K562 (cell line): ENCODE data around the gene CREG1. TPM values are rescaled to one million over a fixed set of nuclear protein-coding genes. Genes with fewer than 3 reads are reported as not detected.

Source experiments
- ATAC-seq: fragments of 200-7000 bp; cut with Tn5 transposase; 3 replicates; pipeline ENCODE4 v1.9.1; 2020; ENCODE audit warnings: moderate library complexity
- BruUV-seq: library from RNA; stranded (reverse); fragments of 400-500 nt; replicated peaks from 2 replicates; lab custom pipeline; 2021; lab: Mats Ljungman, UMichigan
- CTCF ChIA-PET: fragments of 300-600 bp; formaldehyde crosslinking; extraction: SDS; loops from one replicate; lab custom pipeline; 2021; ENCODE audit warnings: low intra/inter-chr PET ratio; lab: Yijun Ruan, JAX
- POLR2A ChIA-PET: fragments of 300-600, 350-650 bp; sonication (Branson Sonifier 250); formaldehyde crosslinking; extraction: SDS; loops from one replicate; lab custom pipeline; 2021; ENCODE audit warnings: antibody characterized with exemption, inconsistent platforms; lab: Yijun Ruan, JAX
- DNase-seq, 4 experiments: peaks; one replicate each; pipeline versions ENCODE4 v3.0.0 to v3.0.0-alpha.2; 2011 to 2018; ENCODE audit warnings: low spot score in 3 of 4, mixed read lengths in 3 of 4; ENCODE audit errors: extremely low read depth in 1 of 4
- FAIRE-seq: peaks from 2 replicates; lab custom pipeline; 2011; peaks lifted over from hg19 to GRCh38; lab: Jason Lieb, UNC
- H2AFZ ChIP-seq: 2 replicates; pipeline ENCODE4 v1.6.0; 2011; ENCODE audit warnings: low read depth, low read length, control low read depth, inconsistent platforms
- H3K27ac ChIP-seq: fragments of 200-600 bp; 3 replicates; pipeline ENCODE4 v1.8.0; 2011; ENCODE audit warnings: low read depth, mild to moderate bottlenecking, control low read depth, inconsistent platforms, low read length, moderate library complexity, mixed read lengths; ENCODE audit errors: extremely low read depth
- H3K27me3 ChIP-seq, 2 experiments: fragments of 300-600 bp in 1 of 2; 2 replicates in 1 of 2; 3 replicates in 1 of 2; pipeline versions ENCODE4 v1.6.0 to v1.8.0; 2011; ENCODE audit warnings: inconsistent platforms in 2 of 2, low read length in 2 of 2, mild to moderate bottlenecking in 1 of 2, mixed read lengths in 1 of 2, moderate library complexity in 1 of 2; ENCODE audit not compliant: control insufficient read depth in 2 of 2, insufficient read depth in 2 of 2
- H3K36me3 ChIP-seq: fragments of 300-600 bp; 3 replicates; pipeline ENCODE4 v1.8.0; 2011; ENCODE audit warnings: mild to moderate bottlenecking, low read length, inconsistent platforms; ENCODE audit not compliant: control insufficient read depth, insufficient read depth
- H3K4me1 ChIP-seq, 2 experiments: fragments of 200-600 bp in 1 of 2; replicated peaks in 1 of 2; 2 replicates in 1 of 2; 3 replicates in 1 of 2; pipeline versions ENCODE4 v1.5.1 to v1.8.0; 2011; ENCODE audit warnings: inconsistent platforms in 2 of 2, low read length in 2 of 2, mild to moderate bottlenecking in 1 of 2, mixed read lengths in 1 of 2, moderate library complexity in 1 of 2; ENCODE audit not compliant: control insufficient read depth in 2 of 2, insufficient read depth in 2 of 2
- H3K4me2 ChIP-seq: 2 replicates; pipeline ENCODE4 v1.6.1; 2011; ENCODE audit warnings: low read length, control low read depth, inconsistent platforms, mixed read lengths; ENCODE audit not compliant: insufficient read depth
- H3K4me3 ChIP-seq: fragments of 200-600 bp; sonication (generic), shearing (Covaris generic); 2 replicates; pipeline ENCODE4 v1.5.1; 2016; ENCODE audit warnings: control low read depth, inconsistent platforms
- H3K79me2 ChIP-seq: fragments of 200-600 bp; 3 replicates; pipeline ENCODE4 v1.8.0; 2011; ENCODE audit warnings: low read length, inconsistent platforms; ENCODE audit not compliant: control insufficient read depth, insufficient read depth
- H3K9ac ChIP-seq, 2 experiments: 2 replicates each; pipeline versions ENCODE4 v1.6.0 to v1.6.1; 2011; ENCODE audit warnings: low read depth in 2 of 2, low read length in 2 of 2, control low read depth in 1 of 2, inconsistent platforms in 1 of 2, mild to moderate bottlenecking in 1 of 2, mixed read lengths in 1 of 2; ENCODE audit not compliant: insufficient read depth in 1 of 2
- H3K9me1 ChIP-seq: one replicate; pipeline ENCODE4 v1.6.0; 2011; ENCODE audit warnings: inconsistent platforms, mild to moderate bottlenecking, low read length, moderate library complexity; ENCODE audit not compliant: control insufficient read depth, insufficient read depth
- H3K9me3 ChIP-seq: replicated peaks from 2 replicates; pipeline ENCODE4 v1.5.1; 2011; ENCODE audit warnings: low read depth, low read length, inconsistent platforms; ENCODE audit not compliant: control insufficient read depth, insufficient read depth
- H4K20me1 ChIP-seq: replicated peaks from 2 replicates; pipeline ENCODE4 v1.6.1; 2011; ENCODE audit warnings: low read length, inconsistent platforms, mixed read lengths; ENCODE audit not compliant: control insufficient read depth, insufficient read depth
- C11orf30 ChIP-seq: fragments of 450-650 bp; IDR thresholded peaks from 2 replicates; pipeline ENCODE4 v1.6.1; 2016; ENCODE audit warnings: low read depth, mild to moderate bottlenecking
- HBP1 ChIP-seq: fragments of 450-650 bp; formaldehyde crosslinking; IDR thresholded peaks from 2 replicates; pipeline ENCODE4 v1.4.0; 2022; ENCODE audit warnings: missing genetic modification characterization
- HDAC2 ChIP-seq: fragments of 450-650 bp; IDR thresholded peaks from 2 replicates; pipeline ENCODE4 v1.6.1; 2016; ENCODE audit warnings: mild to moderate bottlenecking
- KDM2B ChIP-seq: fragments of 250-450 bp; sonication (Bioruptor Pico); IDR thresholded peaks from 2 replicates; pipeline ENCODE4 v1.8.0; 2021; ENCODE audit warnings: mild to moderate bottlenecking, moderate library complexity
- NFE2L1 ChIP-seq: fragments of 450-650 bp; IDR thresholded peaks from 2 replicates; pipeline ENCODE4 v1.6.1; 2016; ENCODE audit warnings: missing genetic modification characterization, low read depth, mild to moderate bottlenecking, missing compliant biosample characterization, moderate library complexity, borderline replicate concordance
- POLR2AphosphoS5 ChIP-seq: IDR thresholded peaks from 2 replicates; pipeline ENCODE4 v1.6.1; 2011; ENCODE audit warnings: mild to moderate bottlenecking, low read depth, low read length, moderate library complexity; ENCODE audit not compliant: control insufficient read depth, insufficient read depth
- SMAD2 ChIP-seq: fragments of 150-350 bp; IDR thresholded peaks from 2 replicates; pipeline ENCODE4 v1.6.1; 2014; ENCODE audit warnings: low read depth, mild to moderate bottlenecking, low read length
- TFE3 ChIP-seq: fragments of 450-650 bp; formaldehyde crosslinking; IDR thresholded peaks from 2 replicates; pipeline ENCODE4 v1.4.0; 2020; ENCODE audit warnings: mild to moderate bottlenecking, mixed read lengths
- YBX1 ChIP-seq: fragments of 450-650 bp; IDR thresholded peaks from 2 replicates; pipeline ENCODE4 v1.7.1; 2016; ENCODE audit warnings: mild to moderate bottlenecking
- ZBTB7A ChIP-seq: IDR thresholded peaks from 2 replicates; pipeline ENCODE4 v1.6.1; 2011; ENCODE audit warnings: low read depth, mild to moderate bottlenecking, low read length, moderate library complexity, borderline replicate concordance; ENCODE audit not compliant: control insufficient read depth
- ZFP36 ChIP-seq: fragments of 150-350 bp; IDR thresholded peaks from 2 replicates; pipeline ENCODE4 v1.6.1; 2018; ENCODE audit warnings: low read length, low read depth; ENCODE audit not compliant: partially characterized antibody
- ZNF311 ChIP-seq: fragments of 250-450 bp; sonication (Bioruptor Pico); IDR thresholded peaks from 2 replicates; pipeline ENCODE4 v1.4.0; 2020; ENCODE audit warnings: mild to moderate bottlenecking, moderate library complexity
- ZNF584 ChIP-seq: fragments of 200-800 bp; sonication (Bioruptor generic); IDR thresholded peaks from 2 replicates; pipeline ENCODE4 v1.6.1; 2016; ENCODE audit warnings: low read depth, mild to moderate bottlenecking, missing genetic modification characterization, missing compliant biosample characterization
- ZNF592 ChIP-seq: fragments of 450-650 bp; IDR thresholded peaks from 2 replicates; pipeline ENCODE4 v1.6.1; 2017; ENCODE audit warnings: antibody characterized with exemption, mild to moderate bottlenecking
- ZNF764 ChIP-seq: fragments of 250-450 bp; sonication (Bioruptor Pico); IDR thresholded peaks from 2 replicates; pipeline ENCODE4 v1.4.0; 2020; ENCODE audit warnings: low read depth, mild to moderate bottlenecking, moderate library complexity
- ZNF785 ChIP-seq: fragments of 250-450 bp; sonication (Bioruptor Pico); IDR thresholded peaks from 2 replicates; pipeline ENCODE4 v1.4.0; 2020; ENCODE audit warnings: mild to moderate bottlenecking
- WGBS: fragments of 100-300 bp; shearing (Covaris generic); methylation state at CpG from one replicate; pipeline ENCODE4 v1.1.6; 2016; ENCODE audit warnings: low coverage, mixed read lengths; ENCODE audit not compliant: insufficient coverage; ENCODE audit errors: missing lambda C conversion rate; 5-methylcytosine and 5-hydroxymethylcytosine counted together
- in situ Hi-C: fragments of 300-500 bp; cut with MboI; formaldehyde crosslinking; loops from 4 replicates; pipeline ENCODE4 v1.15.0; 2018; ENCODE audit warnings: inconsistent platforms, mixed read lengths
- intact Hi-C: fragments of 100-400 bp; cut with micrococcal nuclease; formaldehyde crosslinking; loops from 2 replicates; pipeline ENCODE4 v1.14.2; 2022
- polyA plus RNA-seq, 8 experiments: library from polyadenylated mRNA; depleted of rRNA in 4 of 8; stranded (reverse) in 5 of 8; unstranded in 3 of 8; fragments of >200 nt; fragmentation: Nextera tagmentation in 2 of 8; fragmentation: Illumina TruSeq in 1 of 8; extraction: Ambion mirVana in 2 of 8; extraction: Trizol in 1 of 8; gene quantifications; 2 replicates each; pipeline versions ENCODE4 v1.2.1 to v1.2.3, GENCODE V29; 2011 to 2014; ENCODE audit warnings: inconsistent platforms in 1 of 8, missing spikeins in 1 of 8
- total RNA-seq, 7 experiments: library from RNA; depleted of rRNA in 6 of 7; stranded (reverse); fragments of >200 nt in 6 of 7; fragmentation: Illumina TruSeq in 2 of 7; extraction: Trizol in 2 of 7; gene quantifications; 2 replicates each; pipeline versions ENCODE4 v1.2.1 to v1.2.3, GENCODE V29; 2011 to 2021; ENCODE audit warnings: low replicate concordance in 1 of 7

Gene CREG1
- total and polyA plus RNA-seq, 9 of the 15 experiments (the other 6 are each of a cell fraction or from before 2014, with no cell fraction given), result 45.7 to 272 (median 161) TPM

GRCh38 chr1:167515893-167516321 lies 37.7 kb downstream of the CREG1 start:
- ATAC-seq (no peak), DNase-seq (peak in 1 of 4 experiments; percentile 7), FAIRE-seq (no peak)
- Histone ChIP-seq H3K79me2 (no peaks in the 10 kb centered on the region), H3K9ac (no peak overlapping the region), H3K4me1 (peaks cover 9 to 12% of the 10 kb centered on the region in 2 experiments; a peak in 4 of 5 replicates), H3K27ac (no peak overlapping the region), H3K9me1 (no peaks in the 10 kb centered on the region), H3K4me2 (no peak overlapping the region), H3K27me3 (peaks cover 14% of the 10 kb centered on the region in 2 experiments; a peak in 3 of 5 replicates), H3K36me3 (no peaks in the 10 kb centered on the region), H3K4me3 (no peak overlapping the region), H4K20me1 (no peaks in the 10 kb centered on the region), H3K9me3 (no peaks in the 10 kb centered on the region), H2AFZ (no peak overlapping the region)
- no TSS peak for BruUV-seq
- in situ Hi-C loops (no loop called here), intact Hi-C loops (no loop called here)
- CTCF ChIA-PET, result no interaction called here
- POLR2A ChIA-PET, result interaction anchor here (0.9 to 1.9 kb wide), 5 partner anchors 8 to 22 kb away, joined by 3 to 7 read pairs (median 3); no protein-coding TSS in a partner anchor
- 46% methylated on average over 4 of the region's 4 CpGs for WGBS
- TF ChIP-seq SMAD2 (no peak), ZNF584 (CRISPR knock-in tag) (no peak), C11orf30 (no peak), TFE3 (CRISPR knock-in tag) (no peak), KDM2B (CRISPR knock-in tag) (no peak), POLR2AphosphoS5 (no peak), YBX1 (no peak), NFE2L1 (tag) (no peak), HBP1 (CRISPR knock-in tag) (no peak), ZNF592 (no peak), ZBTB7A (no peak), HDAC2 (peak; percentile 75), ZNF311 (CRISPR knock-in tag) (no peak), ZNF785 (no peak), ZNF764 (CRISPR knock-in tag) (no peak), ZFP36 (peak; percentile 91)
